BE2C (cell line): ENCODE measurements around the gene PLCG1.
A peak's percentile ranks its signal among the peaks of the same experiment; 100 is the strongest.

ENCODE experiments used
- DNase-seq: peaks from one replicate; pipeline ENCODE4 v3.0.0-alpha.2; 2020
- H3K27me3 ChIP-seq: fragments of 250-450 bp; sonication (Bioruptor Pico); 2 replicates; pipeline ENCODE4 v1.5.1; 2020; ENCODE audit warnings: mild to moderate bottlenecking
- H3K36me3 ChIP-seq: fragments of 250-450 bp; sonication (Bioruptor Pico); 2 replicates; pipeline ENCODE4 v1.5.1; 2020; ENCODE audit warnings: mild to moderate bottlenecking
- H3K4me1 ChIP-seq: fragments of 250-450 bp; sonication (Bioruptor Pico); 2 replicates; pipeline ENCODE4 v1.5.1; 2020
- H3K4me3 ChIP-seq: 2 replicates; pipeline ENCODE4 v1.5.1; 2011; ENCODE audit warnings: low read depth, low read length
- H3K9me3 ChIP-seq: fragments of 250-450 bp; sonication (Bioruptor Pico); 2 replicates; pipeline ENCODE4 v1.5.1; 2020
- CTCF ChIP-seq: IDR thresholded peaks from 2 replicates; pipeline ENCODE4 v1.5.1; 2012; ENCODE audit warnings: mild to moderate bottlenecking, low read depth, low read length

Gene PLCG1

GRCh38 chr20:41135187-41135887, 2.0 kb upstream of the PLCG1 start:
- peak; percentile 89 for TF ChIP-seq CTCF
- peak; percentile 48 for DNase-seq
- peaks cover 4% of the 10 kb centered on the region; the same call in 1 of the 2 replicates for H3K4me1 ChIP-seq
- H3K27me3 ChIP-seq: no peaks in the 10 kb centered on the region
- no peak overlapping the region for H3K4me3 ChIP-seq
- H3K36me3 ChIP-seq: 0 out of 2 replicates have a peak, but pooled peaks cover 3% of the 10 kb centered on the region
- H3K9me3 ChIP-seq: no peaks in the 10 kb centered on the region

- H3K4me3 ChIP-seq: peak overlapping the region; percentile 67
- TF ChIP-seq CTCF: no peak
- H3K9me3 ChIP-seq: no peaks in the 10 kb centered on the region
- H3K27me3 ChIP-seq: no peaks in the 10 kb centered on the region
- 0 out of 2 replicates have a peak, but pooled peaks cover 3% of the 10 kb centered on the region for H3K36me3 ChIP-seq
- DNase-seq: no peak
- H3K4me1 ChIP-seq: peaks cover 4% of the 10 kb centered on the region; the same call in 1 of the 2 replicates
These were observed 1.3 kb upstream of the PLCG1 start for GRCh38 chr20:41135888-41136679.

GRCh38 chr20:41137614-41138474, 501 bp downstream of the PLCG1 start:
- peak; percentile 84 for DNase-seq
- peaks cover 4% of the 10 kb centered on the region; the same call in 1 of the 2 replicates for H3K4me1 ChIP-seq
- 0 out of 2 replicates have a peak, but pooled peaks cover 3% of the 10 kb centered on the region for H3K36me3 ChIP-seq
- no peak for TF ChIP-seq CTCF
- H3K27me3 ChIP-seq: no peaks in the 10 kb centered on the region
- no peaks in the 10 kb centered on the region for H3K9me3 ChIP-seq
- H3K4me3 ChIP-seq: peak overlapping the region; percentile 75

GRCh38 chr20:41138475-41139226, 1.3 kb downstream of the PLCG1 start:
- Histone ChIP-seq H3K4me1 (peaks cover 4% of the 10 kb centered on the region; the same call in 1 of the 2 replicates), H3K4me3 (peak overlapping the region; percentile 75), H3K9me3 (no peaks in the 10 kb centered on the region), H3K36me3 (0 out of 2 replicates have a peak, but pooled peaks cover 3% of the 10 kb centered on the region), H3K27me3 (no peaks in the 10 kb centered on the region)
- no peak for DNase-seq
- TF ChIP-seq CTCF: no peak

- Histone ChIP-seq H3K4me3 (peak overlapping the region; percentile 75), H3K4me1 (peaks cover 4% of the 10 kb centered on the region; the same call in 1 of the 2 replicates), H3K36me3 (0 out of 2 replicates have a peak, but pooled peaks cover 3% of the 10 kb centered on the region), H3K9me3 (no peaks in the 10 kb centered on the region), H3K27me3 (no peaks in the 10 kb centered on the region)
- DNase-seq: no peak
- no peak for TF ChIP-seq CTCF
These were observed 2.1 kb downstream of the PLCG1 start for GRCh38 chr20:41139227-41140093.
